Fibroblast of gingiva (primary cell): Measurements from ENCODE around the gene MAP3K2.
A peak's percentile ranks its signal among the peaks of the same experiment; 100 is the strongest.

Source experiments
- DNase-seq: peaks from one replicate; pipeline ENCODE4 v3.0.0-alpha.2; 2011; ENCODE audit warnings: low read depth

Gene MAP3K2

DNA sequence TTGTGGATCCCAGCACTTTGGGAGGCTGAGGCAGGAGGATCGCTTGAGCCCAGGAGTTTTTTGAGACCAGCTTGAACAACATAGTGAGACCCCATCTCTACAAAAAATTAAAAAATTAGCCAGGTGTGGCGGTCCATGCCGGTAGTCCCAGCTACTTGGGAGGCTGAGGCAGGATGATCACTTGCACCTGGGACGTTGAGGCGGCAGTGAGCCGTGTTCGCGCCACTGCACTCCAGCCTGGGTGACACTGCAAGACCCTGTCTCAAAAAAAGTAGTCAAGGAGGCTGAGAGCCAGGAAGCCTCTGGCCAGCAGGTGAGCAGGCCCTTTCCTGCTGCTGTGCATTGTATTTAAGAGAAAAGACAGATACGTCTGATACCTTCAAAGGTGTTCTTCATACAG is 19.3 kb upstream of the MAP3K2 start:
- no peak for DNase-seq

DNA sequence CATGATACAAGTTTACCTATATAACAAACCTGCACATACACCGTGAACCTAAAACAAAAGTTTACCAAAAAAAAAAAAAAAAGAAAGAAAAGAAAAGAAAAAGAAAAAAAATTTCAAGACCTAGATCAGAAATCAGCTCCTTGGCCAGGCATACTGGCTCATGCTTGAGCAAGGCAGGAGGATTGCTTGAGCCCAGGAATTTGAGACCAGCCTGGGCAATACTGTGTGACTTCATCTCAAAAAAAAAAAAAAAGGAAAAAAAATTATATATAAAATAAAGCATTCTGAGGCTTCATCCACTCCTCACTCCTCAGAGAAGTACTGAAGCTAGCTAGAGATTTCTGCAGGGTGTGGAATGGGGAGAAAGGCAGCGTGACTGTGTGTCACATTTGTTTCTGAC is 18.7 kb upstream of the MAP3K2 start:
- DNase-seq = peak; percentile 48

DNA sequence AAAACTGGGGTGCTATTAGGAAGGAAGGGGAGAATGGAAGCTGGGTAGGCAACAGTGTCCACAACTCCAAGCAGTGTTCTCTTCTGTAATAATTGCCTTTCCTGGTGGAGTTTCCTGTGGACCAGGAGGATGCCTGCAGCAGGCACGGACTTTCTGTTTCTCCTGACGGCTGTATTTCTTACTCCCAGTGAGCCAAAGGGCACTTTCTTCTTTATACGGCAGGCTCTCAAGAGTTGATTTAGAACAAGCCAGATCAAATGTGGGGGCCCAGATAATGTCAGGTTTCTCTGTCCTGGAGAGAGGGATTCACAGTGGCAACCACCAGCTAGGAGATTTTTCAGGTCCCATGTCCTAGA is 17.5 kb upstream of the MAP3K2 start:
- no peak for DNase-seq

DNA sequence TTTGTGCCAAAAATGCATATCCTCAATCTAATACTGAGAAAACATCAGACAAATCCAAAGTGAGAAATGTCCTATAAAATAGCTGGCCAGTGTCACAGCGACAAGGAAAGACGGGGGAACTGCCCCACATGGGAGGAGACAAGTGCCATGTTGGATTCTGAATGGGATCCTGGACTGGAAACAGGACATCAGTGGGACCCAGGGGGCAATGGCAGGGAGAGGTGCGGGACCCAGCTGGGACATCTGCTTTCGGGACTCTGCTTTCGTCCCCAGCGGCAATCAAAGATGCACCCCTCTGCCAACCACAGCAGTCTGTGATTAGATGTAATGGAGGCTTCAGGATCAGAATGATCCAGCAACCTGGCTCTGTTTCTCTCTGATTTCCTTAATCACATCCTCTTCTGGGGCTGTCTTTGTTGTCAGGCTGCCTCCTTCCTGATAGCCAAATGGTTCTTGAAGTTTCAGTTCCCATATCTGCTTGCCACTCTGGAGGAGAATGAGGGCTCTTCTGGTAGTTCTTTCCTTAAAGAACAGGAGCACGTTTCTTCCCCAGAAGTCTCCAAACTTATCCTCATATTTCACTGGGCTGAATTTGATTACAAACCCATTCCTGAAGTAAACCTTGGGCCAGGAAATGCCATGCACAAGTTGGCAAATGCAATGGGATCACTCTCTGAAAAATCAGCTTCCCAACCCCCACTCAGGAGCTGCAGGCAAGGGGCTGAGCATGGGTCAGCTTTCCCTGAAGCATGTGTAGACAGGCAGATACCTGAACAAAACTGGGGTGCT is 16.9 kb upstream of the MAP3K2 start:
- DNase-seq = no peak

DNA sequence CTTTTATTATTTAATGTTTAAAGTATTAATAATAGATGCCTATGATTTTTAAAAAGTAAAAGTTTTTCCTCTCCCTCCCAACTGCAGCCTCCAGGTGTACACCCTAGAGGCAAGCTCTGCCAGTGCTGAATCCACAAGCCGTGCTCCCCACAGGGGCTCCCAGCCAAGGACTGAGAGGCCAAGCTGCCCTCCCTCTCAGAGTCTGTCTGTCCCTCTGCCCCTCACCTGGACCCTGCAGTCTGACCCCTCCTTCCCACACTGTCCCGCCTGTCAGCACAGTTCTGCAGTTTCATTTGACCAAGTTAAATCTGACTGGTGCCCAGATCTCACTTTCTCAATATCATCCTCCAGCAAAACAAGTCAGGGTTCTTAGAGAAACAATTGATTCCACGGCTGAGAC is 15.7 kb upstream of the MAP3K2 start:
- no peak for DNase-seq

DNA sequence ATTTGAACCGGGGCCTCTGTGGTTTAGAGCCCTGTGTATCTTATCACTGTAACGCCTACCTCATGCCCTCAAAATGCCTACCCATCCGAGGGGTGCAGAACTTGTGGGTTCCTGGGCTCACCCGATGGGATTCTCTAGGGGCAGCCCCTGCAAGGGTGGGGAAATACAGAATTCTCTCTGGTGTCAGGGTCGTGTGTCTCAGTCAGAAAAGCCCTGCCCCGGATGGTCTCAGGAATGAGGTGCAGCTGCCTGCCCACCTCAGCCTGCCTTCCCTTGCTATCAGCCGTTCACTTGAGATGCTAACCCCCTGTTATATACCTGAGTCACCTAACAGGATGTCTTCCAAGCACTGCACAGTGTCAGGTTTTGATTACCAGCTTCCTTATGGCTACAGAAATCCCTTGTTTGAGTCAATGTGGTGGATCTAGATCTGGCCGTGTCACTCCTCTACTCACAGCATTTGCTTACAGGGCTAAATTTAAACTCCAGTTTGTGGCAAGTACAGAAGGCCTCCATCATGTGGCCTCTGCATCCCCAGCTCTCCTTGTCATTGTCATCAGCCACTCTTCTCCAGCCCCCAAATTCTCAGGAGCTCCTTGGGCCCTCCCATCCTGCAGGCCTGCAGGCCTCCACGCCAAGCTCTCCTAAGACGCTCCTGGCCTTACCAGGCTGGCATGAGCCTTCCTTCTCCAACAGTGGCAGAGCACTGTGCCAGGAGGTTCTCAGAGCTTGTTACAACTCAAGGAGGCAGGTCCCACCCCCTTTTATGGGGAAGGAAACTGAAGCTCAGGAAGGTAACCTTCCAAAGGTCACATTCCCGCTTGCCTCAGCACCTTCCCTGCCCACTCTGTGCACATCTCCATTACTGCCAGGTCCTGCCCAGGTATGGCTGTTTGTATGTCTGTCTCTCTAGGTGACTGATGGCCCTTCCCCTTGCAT is 14.3 kb upstream of the MAP3K2 start:
- no peak for DNase-seq

DNA sequence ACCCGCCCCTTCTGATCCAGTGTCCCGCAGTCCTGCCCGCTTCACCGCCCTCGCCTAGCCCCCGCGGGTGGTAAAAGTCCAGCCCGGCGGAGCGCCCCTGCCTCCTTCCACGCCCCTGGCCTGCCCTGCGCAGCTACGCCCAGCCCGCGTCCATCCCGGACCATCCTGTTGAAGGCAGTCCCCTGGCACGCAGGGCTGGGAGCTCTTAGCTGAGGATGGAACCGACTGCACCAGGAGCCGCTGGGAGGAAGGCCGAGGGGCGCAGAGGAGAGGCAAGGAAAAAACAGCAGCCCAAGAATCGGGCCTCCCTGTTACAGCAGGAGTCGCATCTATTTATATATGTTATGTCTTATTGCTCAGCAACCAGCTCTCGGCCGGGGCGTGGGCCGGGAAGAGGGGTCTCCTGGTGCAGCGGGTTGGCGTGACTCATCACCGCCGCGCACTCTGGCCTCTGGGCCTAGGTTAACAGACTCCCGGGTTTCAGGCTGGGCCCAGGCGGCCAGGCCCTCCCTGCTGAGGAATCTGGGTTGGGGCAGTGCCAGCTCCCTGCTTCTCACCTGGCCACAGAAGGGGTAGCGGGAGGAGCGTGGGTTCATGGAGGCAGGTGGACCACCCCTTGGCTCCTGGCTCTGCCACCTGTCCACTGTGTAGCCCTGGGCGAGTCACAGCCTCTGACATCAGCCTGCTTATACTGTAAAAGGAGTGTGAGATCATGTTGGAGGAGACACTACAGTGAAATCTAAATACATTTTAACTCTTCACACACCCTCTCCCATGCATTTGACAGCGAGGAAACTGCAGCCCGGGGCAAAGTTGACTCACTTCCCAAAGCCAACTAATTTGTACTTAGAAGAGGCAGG is 13.4 kb upstream of the MAP3K2 start:
- DNase-seq = no peak

DNA sequence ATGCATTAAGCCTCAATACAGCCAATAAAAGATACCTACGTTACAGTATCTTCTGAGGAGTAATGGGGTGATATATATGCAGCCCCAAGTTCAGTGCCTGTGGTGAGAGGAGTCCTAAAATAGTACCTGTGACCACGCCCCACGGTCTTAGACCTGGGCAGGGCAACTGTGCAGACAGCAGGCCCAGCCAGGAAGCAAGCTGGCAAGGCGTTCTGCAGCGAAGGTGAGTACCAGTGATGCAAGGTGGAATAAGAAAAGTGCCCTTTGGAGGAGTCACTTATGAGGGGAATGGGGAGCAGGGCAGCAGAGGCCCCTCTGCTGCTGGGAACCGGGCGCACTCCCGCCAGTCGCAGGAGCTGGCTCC is 12.7 kb upstream of the MAP3K2 start:
- DNase-seq = no peak

DNA sequence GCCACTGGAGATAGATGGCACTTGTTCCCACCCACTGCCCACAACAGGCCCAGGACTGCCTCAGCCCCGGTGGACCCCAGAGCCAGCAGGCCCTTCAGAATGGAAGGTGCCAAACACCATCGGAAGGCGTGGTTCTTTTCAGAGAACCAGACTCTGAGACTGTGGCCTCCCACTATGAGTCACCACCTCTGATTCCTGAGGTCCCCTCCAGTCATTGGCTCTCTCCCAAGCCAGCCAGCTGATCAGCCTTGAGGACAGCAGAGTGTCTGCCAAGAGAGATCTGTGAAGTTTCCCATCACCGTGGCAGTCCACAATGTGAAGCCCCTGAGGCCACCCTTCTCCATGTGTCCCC is 10.4 kb upstream of the MAP3K2 start:
- DNase-seq = peak; percentile 75

DNA sequence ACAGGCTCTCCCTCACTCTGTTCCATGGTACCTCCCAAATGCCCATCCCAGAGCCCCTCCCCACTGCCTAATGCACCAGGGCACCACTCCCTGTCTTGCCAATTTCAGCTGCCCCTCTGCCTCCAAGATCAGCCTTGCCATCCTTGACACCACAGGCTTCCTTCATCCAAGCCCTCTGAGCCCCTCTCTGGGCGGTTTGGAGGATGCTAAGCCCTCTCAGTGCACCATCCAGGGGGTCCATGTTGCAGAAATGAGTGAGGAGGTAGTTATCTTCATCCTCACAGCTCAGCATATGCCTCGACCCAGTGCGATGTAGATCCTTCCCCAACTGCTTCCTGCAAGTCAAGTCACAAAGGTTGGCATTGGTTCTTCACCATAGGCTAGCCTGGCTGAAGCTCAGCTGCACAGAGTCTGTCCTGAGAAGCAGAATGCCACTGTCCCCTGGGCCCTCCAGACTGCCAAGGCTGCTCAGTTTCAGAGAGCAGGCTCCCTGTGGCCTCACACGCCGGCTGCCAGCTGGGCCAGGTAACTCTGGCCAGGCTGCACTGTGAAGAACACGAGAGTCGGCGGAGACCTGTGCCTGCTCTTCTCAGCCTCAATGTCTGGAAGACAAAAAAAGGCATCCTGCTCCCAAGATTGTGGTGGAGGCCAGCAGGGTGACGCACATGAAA is 9.9 kb upstream of the MAP3K2 start:
- DNase-seq = no peak

DNA sequence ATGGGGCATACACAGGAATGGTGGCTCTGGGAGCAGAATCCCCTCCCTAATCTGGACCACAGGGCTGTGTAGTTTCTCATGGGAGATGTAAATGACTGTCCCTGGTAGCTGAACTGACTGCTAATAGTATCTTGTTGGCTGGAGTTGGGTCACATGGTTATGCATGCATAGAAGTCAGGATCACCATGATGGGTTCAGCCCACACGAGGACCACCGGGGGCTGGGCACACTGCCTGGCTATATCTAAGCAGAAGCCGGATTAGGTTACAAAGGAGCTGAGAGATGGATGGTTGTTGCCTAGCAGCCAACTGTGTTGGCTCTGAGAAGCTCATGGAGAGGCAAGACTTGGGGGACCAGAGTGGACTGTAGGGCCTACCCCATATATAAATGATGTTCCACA is 6.7 kb upstream of the MAP3K2 start:
- no peak for DNase-seq

DNA sequence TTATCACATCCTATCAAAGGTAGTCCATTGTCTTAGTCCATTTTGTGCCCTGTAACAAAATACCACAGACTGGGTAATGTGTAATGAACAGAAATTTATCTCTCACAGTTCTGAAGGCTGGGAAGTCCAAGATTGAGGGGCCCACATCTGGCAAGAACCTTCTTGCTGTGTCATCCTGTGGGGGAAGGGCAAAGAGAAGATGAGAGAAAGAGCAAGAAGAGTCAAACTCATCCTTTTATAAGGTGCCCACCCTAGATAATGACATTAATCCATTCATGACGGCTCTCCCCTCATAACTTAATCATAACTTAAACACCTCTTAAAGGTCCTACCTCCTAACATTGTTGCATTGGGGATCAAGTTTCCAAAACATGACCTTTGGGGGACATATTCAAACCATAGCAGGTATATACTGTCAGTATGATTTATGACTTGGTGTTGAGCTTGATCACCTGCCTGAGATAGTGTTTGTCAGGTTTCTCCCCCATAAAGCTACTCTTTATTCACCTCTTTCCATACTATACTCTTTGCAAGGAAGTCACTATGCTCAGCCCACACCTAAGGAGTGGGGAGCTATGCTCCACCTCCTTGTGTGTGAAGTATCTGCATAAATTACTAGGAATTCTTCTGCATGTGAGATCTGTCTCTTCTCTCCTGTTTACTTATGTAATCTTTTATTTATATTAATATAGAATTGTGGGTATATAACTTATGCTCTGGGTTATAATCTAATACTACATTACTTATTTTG is 5.2 kb upstream of the MAP3K2 start:
- DNase-seq = no peak

DNA sequence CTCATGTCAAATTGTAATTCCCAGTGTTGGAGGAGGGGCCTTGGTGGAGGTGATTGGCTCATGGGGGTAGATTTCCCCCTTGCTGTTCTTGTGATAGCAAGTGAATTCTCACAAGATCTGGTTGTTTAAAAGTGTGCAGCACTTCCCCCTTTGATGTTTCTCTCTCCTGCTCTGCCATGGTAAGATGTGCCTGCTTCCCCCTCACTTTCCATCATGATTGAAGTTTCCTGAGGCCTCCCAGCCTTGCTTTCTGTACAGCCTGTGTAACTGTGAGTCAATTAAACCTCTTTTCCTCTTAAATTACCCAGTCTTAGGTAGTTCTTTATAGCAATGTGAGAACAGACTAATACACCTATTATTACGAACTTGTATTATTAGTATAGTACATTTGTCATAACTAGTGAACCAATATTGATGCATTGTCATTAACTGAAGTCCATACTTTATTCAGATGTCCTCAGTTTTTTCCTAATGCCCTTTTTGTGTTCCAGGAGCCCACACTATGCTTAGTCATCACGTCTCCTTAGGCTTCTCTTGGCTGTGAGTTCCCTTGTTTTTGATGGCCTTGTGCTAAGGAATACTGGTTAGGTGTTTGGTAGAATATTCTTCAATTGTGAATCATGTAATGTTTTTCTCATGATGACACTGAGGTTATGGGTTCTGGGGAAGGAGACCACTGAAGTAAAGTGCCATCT is 4.5 kb upstream of the MAP3K2 start:
- no peak for DNase-seq

DNA sequence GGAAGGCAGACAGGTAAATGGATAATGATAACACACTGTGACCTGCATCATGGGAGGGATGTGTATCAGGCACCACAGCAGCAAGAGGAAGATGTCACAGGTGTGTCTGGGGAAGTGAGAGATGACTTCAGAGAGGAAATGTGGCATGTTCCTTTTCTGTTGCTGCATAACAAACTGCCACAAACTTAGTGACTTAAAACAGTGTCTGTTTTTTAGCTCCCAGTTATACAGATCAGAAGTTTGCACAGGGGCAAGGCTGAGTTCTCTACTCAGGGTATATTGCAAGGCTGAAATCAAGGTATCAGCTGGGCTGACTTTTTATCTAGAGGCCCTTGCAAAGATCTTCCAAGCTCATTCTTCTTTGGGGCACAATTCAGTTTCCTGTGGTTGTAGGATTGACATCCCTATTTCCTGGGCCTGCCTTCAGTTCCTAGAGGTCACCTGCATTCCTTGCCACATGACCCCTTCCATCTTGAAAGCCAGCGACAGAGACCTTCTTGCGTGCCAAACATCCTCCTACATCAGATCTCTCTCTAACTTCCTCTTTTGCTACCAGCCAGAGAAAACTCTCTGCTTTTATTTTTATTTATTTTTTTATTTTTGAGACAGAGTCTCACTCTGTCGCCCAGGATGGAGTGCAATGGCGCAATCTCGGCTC is 2.1 kb upstream of the MAP3K2 start:
- no peak for DNase-seq

DNA sequence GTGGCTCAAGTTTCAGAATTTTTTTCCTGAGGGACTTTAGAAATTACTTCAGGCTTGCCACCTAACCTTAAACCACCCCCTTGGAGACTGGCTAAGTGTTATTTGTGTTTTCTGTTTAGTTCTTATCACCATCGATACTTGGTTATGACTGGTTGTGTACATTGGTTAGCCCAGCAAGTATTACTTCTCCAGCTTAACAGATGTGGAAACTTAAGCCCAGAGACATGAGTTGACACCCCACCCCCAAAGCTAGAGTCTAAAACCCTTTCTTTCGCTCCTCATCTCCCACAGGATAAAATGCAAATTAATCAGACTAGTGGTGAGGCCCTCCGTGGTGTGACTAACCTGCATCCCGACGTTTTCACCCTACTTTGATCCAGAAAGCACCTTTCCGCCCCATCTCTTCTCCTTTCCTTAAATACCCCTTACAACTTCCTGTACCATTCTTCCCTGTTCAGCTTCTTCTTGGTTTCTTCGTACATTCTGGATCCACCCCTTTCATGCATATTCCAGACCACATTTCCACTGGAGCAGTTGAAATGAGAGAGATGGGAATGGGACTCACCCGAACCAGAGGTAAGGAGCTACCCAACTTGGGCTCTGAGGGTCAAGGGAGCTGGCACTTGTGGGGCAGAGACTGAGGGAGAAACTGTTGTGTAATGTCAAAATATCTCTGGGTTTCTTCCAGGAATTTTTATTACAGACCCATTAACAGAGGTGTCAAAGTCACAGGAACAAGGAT is 819 bp upstream of the MAP3K2 start:
- DNase-seq = peak; percentile 49

DNA sequence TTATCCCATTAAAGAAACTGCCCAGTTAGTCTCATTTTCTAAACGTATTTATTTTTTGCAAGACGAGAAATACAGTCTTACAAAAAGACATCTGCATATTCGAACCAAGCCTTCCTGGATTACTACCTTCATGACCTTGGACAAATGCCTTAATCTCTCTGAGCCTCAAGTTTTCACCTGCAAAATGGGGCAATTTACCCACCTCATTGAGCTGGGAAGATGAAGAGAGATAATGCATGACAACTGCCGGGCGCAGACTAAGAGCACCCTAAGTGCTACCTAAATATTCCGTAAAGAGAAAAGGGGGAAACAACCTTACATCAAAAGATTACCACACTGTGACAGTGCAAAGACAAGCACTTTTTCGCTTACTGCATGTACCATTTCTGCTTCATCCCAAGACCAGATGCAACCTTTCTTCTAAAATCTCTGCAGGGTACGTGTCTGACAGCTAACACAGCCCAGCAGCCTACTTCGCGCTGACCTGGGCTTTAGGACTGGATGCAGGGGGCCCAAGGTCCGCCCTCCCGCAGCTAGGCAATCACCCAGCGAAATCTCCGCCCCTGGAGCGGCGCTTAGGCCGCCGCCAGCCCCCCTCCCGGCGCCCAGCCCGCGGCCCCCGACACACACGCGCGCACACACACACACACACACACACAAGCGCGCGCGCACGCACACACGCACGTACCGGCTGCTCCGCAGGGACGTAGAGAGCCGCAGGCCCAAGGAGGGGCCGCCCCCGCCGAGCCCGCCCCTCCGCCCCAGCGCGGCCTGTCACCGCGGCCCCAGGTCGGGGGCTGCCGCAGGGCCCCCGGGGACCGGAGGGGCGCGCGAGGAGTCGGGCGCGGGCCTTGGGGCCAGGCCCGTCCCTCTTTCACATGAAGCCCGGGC is 766 bp downstream of the MAP3K2 start:
- peak; percentile 95 for DNase-seq

DNA sequence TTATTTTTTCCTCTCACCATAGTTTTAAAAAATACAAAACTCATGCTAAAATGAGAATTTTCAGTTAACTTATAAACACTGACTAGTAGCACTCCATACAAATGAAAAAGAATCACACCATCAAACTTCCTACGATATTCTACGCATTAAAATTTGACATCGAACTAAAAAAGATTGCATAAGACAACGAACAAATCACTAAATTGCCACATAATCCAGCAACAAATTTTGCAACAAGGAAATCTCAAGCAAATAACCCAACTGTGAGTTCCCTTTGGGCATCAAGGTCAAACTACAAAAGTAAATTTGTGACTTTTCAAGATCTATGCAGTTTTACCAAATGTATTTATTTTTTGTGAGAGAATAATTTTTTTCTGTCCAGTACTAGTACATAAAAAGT is 1.5 kb downstream of the MAP3K2 start:
- DNase-seq = peak; percentile 33

DNA sequence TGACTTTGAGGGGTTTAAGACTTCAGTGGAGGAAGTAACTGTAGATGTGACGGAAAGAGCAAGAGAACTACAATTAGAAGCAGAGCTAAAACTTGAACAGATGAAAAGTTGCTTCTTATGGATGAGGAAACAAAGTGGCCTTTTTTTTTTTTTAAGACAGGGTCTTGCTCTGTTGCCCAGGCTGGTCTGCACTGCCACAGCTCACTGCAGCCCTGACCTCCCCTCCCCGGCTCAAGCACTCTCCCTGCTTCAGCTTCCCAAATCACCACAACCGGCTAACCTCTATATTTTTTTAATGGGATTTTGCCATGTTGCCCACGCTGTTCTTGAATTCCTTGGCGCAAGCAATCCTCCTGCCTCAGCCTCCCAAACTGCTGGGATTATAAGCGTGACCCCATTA is 3.2 kb downstream of the MAP3K2 start:
- DNase-seq = no peak
